ENCODE data around the gene FBN1. TPM values are rescaled to one million over a fixed set of nuclear protein-coding genes. Genes with fewer than 3 reads are reported as not detected.

FBN1 gene
- total and polyA plus RNA-seq, 10 of the 15 experiments (the other 5 are each of a cell fraction or from before 2014, with no cell fraction given): 2.2 to 15.3 (median 7.0) TPM

DNA sequence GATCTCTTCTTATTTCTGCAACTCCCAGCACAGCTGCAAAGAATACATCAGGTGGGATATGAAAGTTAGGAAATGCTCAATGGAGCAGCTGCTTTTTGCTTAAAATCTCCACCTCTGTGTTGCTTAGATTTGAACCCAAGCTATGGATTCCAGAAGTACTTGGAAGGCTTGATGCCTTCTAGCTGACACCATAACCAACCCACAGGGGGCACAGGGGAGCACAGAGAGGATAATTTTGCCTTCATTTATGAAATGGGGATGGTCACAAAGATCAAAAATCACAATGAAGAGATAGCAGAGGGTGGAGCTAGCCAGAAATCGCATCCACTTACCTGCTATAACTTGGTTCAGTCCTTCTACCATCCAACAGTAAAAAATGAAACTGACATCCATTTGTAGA, 238.6 kb downstream of the FBN1 start:
- intact Hi-C loops (cut with micrococcal nuclease; ENCODE audit: unreplicated experiment) (no loop called here), in situ Hi-C loops (cut with MboI) (no loop called here)
- ChIA-PET RAD21 (ENCODE audit: unreplicated experiment) (interaction anchor here (0.9 to 2.6 kb wide), 4 partner anchors 12 to 233 kb away, joined by 3 to 9 read pairs (median 3); no protein-coding TSS in a partner anchor), CTCF (interaction anchor here (0.7 to 1.8 kb wide), 8 partner anchors 14 to 234 kb away, joined by 3 to 5 read pairs (median 4); no protein-coding TSS in a partner anchor), POLR2A (no interaction called here), SMC1A (ENCODE audit: uncharacterized antibody, unreplicated experiment) (interaction anchor here (0.6 to 3.2 kb wide), 3 partner anchors 12 to 293 kb away, joined by 3 to 14 read pairs (median 3); no protein-coding TSS in a partner anchor)
- Histone ChIP-seq H2AFZ (ENCODE audit: control insufficient read depth, low read depth, low read length) (no peak overlapping the region), H3K79me2 (ENCODE audit: control insufficient read depth, insufficient read depth, low read length) (no peaks in the 10 kb centered on the region), H3K27ac (ENCODE audit: control insufficient read depth, insufficient read depth) (no peak overlapping the region), H3K36me3 (ENCODE audit: control insufficient read depth in 2 of 2, insufficient read depth in 2 of 2, low read length in 1 of 2) (no peaks in the 10 kb centered on the region; a peak in 1 of 4 replicates), H4K20me1 (ENCODE audit: control insufficient read depth, insufficient read depth) (no peaks in the 10 kb centered on the region), H3K9ac (ENCODE audit: control insufficient read depth, insufficient read depth, low read length) (no peak overlapping the region), H3K4me2 (ENCODE audit: control insufficient read depth, insufficient read depth) (no peak overlapping the region), H3K4me1 (ENCODE audit: control insufficient read depth, insufficient read depth, low read length) (peaks cover 6% of the 10 kb centered on the region), H3K9me3 (replicated peaks; ENCODE audit: control insufficient read depth, insufficient read depth, low read length) (no peaks in the 10 kb centered on the region), H3K4me3 (no peak overlapping the region), H3K27me3 (replicated peaks in 1 of 2; ENCODE audit: control insufficient read depth in 2 of 2, insufficient read depth in 2 of 2, low read length in 1 of 2) (no peaks in the 10 kb centered on the region)
- ATAC-seq (no peak), FAIRE-seq (no peak), DNase-seq (ENCODE audit: low read depth, low spot score) (no peak)
- BruUV-seq (replicated peaks): no TSS peak
- TF ChIP-seq CREM (IDR thresholded peaks at IDR 0.05; ENCODE audit: low read depth) (no peak), SPI1 (IDR thresholded peaks at IDR 0.05; ENCODE audit: borderline replicate concordance, insufficient read depth, low read depth, low read length) (no peak), POLR2AphosphoS5 (IDR thresholded peaks at IDR 0.05; ENCODE audit: low read length) (no peak), HDAC2 (IDR thresholded peaks at IDR 0.05) (no peak)
- TF ChIP-seq, protein P1, sequence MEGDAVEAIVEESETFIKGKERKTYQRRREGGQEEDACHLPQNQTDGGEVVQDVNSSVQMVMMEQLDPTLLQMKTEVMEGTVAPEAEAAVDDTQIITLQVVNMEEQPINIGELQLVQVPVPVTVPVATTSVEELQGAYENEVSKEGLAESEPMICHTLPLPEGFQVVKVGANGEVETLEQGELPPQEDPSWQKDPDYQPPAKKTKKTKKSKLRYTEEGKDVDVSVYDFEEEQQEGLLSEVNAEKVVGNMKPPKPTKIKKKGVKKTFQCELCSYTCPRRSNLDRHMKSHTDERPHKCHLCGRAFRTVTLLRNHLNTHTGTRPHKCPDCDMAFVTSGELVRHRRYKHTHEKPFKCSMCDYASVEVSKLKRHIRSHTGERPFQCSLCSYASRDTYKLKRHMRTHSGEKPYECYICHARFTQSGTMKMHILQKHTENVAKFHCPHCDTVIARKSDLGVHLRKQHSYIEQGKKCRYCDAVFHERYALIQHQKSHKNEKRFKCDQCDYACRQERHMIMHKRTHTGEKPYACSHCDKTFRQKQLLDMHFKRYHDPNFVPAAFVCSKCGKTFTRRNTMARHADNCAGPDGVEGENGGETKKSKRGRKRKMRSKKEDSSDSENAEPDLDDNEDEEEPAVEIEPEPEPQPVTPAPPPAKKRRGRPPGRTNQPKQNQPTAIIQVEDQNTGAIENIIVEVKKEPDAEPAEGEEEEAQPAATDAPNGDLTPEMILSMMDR (IDR thresholded peaks at IDR 0.05 in 2 of 3, conservative IDR thresholded peaks at IDR 0.05 in 1 of 3; ENCODE audit: control insufficient read depth in 2 of 3, extremely low read depth in 1 of 3, insufficient read depth in 1 of 3, low read depth in 3 of 3, low read length in 3 of 3): peak in 2 of 3 experiments; percentile 2 to 38; a peak in 2 of 6 replicates
- WGBS (ENCODE audit: insufficient coverage, insufficient replicate concordance, low lambda C conversion rate, missing lambda C conversion rate): 93% methylated on average over 1 of the region's 1 CpG
